ENCODE measurements around the gene OR51F2. TPM values are rescaled to one million over a fixed set of nuclear protein-coding genes. Genes with fewer than 3 reads are reported as not detected.

Gene OR51F2
- total and polyA plus RNA-seq, 9 of the 15 experiments (the other 6 are each of a cell fraction or from before 2014, with no cell fraction given): not detected

GRCh38 chr11:4782454-4782853 is 38.7 kb upstream of the OR51F2 start:
- FAIRE-seq (no peak), DNase-seq (ENCODE audit: extremely low read depth in 1 of 4, low spot score in 3 of 4) (no peak), ATAC-seq (no peak)
- Histone ChIP-seq H3K79me2 (ENCODE audit: control insufficient read depth, insufficient read depth, low read length) (no peaks in the 10 kb centered on the region), H3K36me3 (ENCODE audit: control insufficient read depth, insufficient read depth, low read length) (no peaks in the 10 kb centered on the region), H3K4me3 (no peak overlapping the region), H4K20me1 (replicated peaks; ENCODE audit: control insufficient read depth, insufficient read depth, low read length) (no peaks in the 10 kb centered on the region), H3K9me3 (replicated peaks; ENCODE audit: control insufficient read depth, insufficient read depth, low read depth, low read length) (no peaks in the 10 kb centered on the region), H2AFZ (ENCODE audit: low read depth, low read length) (no peak overlapping the region), H3K9ac (ENCODE audit: insufficient read depth in 1 of 2, low read depth in 2 of 2, low read length in 2 of 2) (no peak overlapping the region), H3K27ac (ENCODE audit: extremely low read depth, low read depth, low read length) (no peak overlapping the region), H3K27me3 (ENCODE audit: control insufficient read depth in 2 of 2, insufficient read depth in 2 of 2, low read length in 2 of 2) (peaks cover 0 to 6% of the 10 kb centered on the region in 2 experiments; a peak in 1 of 5 replicates), H3K4me1 (replicated peaks in 1 of 2; ENCODE audit: control insufficient read depth in 2 of 2, insufficient read depth in 2 of 2, low read length in 2 of 2) (no peaks in the 10 kb centered on the region), H3K9me1 (ENCODE audit: control insufficient read depth, insufficient read depth, low read length) (no peaks in the 10 kb centered on the region), H3K4me2 (ENCODE audit: insufficient read depth, low read length) (no peak overlapping the region)
- no TSS peak for BruUV-seq (replicated peaks)
- ChIA-PET POLR2A (interaction anchor here (0.6 kb wide), 1 partner anchor 451 kb away, joined by 3 read pairs; no protein-coding TSS in a partner anchor), CTCF (ENCODE audit: low intra/inter-chr PET ratio) (no interaction called here)
- in situ Hi-C loops (cut with MboI) (no loop called here), intact Hi-C loops (cut with micrococcal nuclease) (loop anchor here (2.0 kb wide), 1 partner anchor 146 kb away; the partner anchor contains the start of gene OR51D1)
- 0% methylated on average over 1 of the region's 1 CpG for WGBS (ENCODE audit: insufficient coverage, low coverage, missing lambda C conversion rate)
- TF ChIP-seq ZNF77 (CRISPR knock-in tag; IDR thresholded peaks at IDR 0.05) (no peak), POLR2AphosphoS2 (IDR thresholded peaks at IDR 0.05; ENCODE audit: low read length) (no peak), HNRNPH1 (optimal IDR thresholded peaks at IDR 0.05; ENCODE audit: low read depth, low read length) (no peak), ZNF668 (CRISPR knock-in tag; IDR thresholded peaks at IDR 0.05) (no peak), USF2 (CRISPR knock-in tag; IDR thresholded peaks at IDR 0.05) (no peak), ZNF609 (CRISPR knock-in tag; IDR thresholded peaks at IDR 0.05; ENCODE audit: borderline replicate concordance) (no peak), ZNF3 (CRISPR knock-in tag; IDR thresholded peaks at IDR 0.05) (no peak), USF1 (CRISPR knock-in tag; IDR thresholded peaks at IDR 0.05) (no peak), ATF6 (CRISPR knock-in tag; IDR thresholded peaks at IDR 0.05) (no peak), MLX (CRISPR knock-in tag; conservative IDR thresholded peaks at IDR 0.05) (no peak), NR2C1 (IDR thresholded peaks at IDR 0.05) (no peak), NR2C1 (tag; IDR thresholded peaks at IDR 0.05) (no peak), RBFOX2 (IDR thresholded peaks at IDR 0.05; ENCODE audit: low read depth, low read length) (no peak), U2AF2 (optimal IDR thresholded peaks at IDR 0.05; ENCODE audit: low read depth, low read length) (no peak), ZBTB17 (CRISPR knock-in tag; IDR thresholded peaks at IDR 0.05) (no peak)

Measured in K562 (cell line).